A673 (cell line): ENCODE data around the gene DMAC2.

Experiments used
- EZH2 ChIP-seq: fragments of 200-600 bp; sonication (generic); IDR thresholded peaks from 2 replicates; pipeline ENCODE4 v1.6.1; 2017; ENCODE audit warnings: borderline replicate concordance, low read depth, mild to moderate bottlenecking, mixed read lengths, antibody characterized with exemption, low read length; ENCODE audit not compliant: poor library complexity, severe bottlenecking
- TF ChIP-seq, protein P1 (sequence below): fragments of 300-800, 200-600 bp; sonication (generic); conservative IDR thresholded peaks from 2 replicates; pipeline ENCODE4 v1.5.1; 2017; ENCODE audit warnings: low read depth, mild to moderate bottlenecking, antibody characterized with exemption, low read length, moderate library complexity, mixed read lengths

DNA sequence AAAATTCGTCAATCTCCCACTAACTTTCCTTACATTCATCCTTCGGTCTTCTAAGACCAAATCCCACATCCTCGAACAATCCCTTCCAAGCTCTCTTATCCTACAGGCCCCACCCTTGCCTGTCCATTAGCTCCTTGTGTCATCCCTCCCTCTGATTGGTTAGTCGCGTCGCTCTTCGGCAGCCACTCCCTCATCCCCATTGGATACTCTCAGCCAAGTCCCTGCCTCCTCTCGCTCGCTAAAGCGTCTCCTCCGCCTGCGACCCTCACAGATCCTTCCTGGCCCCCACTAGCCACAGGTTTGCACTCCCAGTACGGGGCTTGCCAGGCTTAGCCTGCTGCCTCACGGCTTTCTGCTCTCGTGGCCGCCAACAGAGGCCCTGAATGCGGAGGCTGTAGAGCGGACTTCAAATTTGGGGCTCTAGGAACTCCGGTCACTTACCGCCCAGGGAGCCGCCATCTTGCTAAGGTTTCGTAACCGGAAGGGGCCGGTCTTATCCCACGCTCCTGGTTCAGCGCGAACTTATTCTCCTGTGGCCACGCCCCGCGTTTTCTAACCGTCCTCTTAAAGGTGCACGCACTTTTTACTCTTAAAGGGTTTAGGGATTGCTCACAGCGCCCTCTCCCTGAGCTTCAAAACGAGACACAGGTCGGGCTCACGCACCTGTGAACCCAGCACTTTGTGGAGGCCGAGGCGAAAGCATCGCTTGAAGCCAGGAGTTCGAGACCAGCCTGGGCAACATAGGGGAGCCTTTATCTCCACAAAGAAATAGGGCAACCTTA, at the start of gene DMAC2:
- TF ChIP-seq, protein P1, sequence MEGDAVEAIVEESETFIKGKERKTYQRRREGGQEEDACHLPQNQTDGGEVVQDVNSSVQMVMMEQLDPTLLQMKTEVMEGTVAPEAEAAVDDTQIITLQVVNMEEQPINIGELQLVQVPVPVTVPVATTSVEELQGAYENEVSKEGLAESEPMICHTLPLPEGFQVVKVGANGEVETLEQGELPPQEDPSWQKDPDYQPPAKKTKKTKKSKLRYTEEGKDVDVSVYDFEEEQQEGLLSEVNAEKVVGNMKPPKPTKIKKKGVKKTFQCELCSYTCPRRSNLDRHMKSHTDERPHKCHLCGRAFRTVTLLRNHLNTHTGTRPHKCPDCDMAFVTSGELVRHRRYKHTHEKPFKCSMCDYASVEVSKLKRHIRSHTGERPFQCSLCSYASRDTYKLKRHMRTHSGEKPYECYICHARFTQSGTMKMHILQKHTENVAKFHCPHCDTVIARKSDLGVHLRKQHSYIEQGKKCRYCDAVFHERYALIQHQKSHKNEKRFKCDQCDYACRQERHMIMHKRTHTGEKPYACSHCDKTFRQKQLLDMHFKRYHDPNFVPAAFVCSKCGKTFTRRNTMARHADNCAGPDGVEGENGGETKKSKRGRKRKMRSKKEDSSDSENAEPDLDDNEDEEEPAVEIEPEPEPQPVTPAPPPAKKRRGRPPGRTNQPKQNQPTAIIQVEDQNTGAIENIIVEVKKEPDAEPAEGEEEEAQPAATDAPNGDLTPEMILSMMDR: peak; percentile 75
- TF ChIP-seq EZH2: no peak
